HEK293T (cell line): ENCODE data around the gene CCDC85A.

Experiments
- ARNT ChIP-seq: fragments of 450-650 bp; IDR thresholded peaks from 2 replicates; pipeline ENCODE4 v1.6.1; 2017; ENCODE audit warnings: mild to moderate bottlenecking
- CTBP1 ChIP-seq: fragments of 450-650 bp; IDR thresholded peaks from 2 replicates; pipeline ENCODE4 v1.6.1; 2016; ENCODE audit warnings: borderline replicate concordance
- FOXA1 ChIP-seq: fragments of 450-650 bp; IDR thresholded peaks from 2 replicates; pipeline ENCODE4 v1.6.1; 2016; ENCODE audit warnings: mild to moderate bottlenecking
- FOXK2 ChIP-seq: fragments of 450-650 bp; IDR thresholded peaks from 2 replicates; pipeline ENCODE4 v1.6.1; 2016; ENCODE audit warnings: mild to moderate bottlenecking
- FOXM1 ChIP-seq: fragments of 450-650 bp; IDR thresholded peaks from 2 replicates; pipeline ENCODE4 v1.6.1; 2017; ENCODE audit warnings: mild to moderate bottlenecking, borderline replicate concordance
- NFRKB ChIP-seq: fragments of 450-650 bp; IDR thresholded peaks from 2 replicates; pipeline ENCODE4 v1.6.1; 2016; ENCODE audit warnings: mild to moderate bottlenecking, moderate library complexity
- SP1 ChIP-seq: fragments of 450-650 bp; IDR thresholded peaks from 2 replicates; pipeline ENCODE4 v1.6.1; 2017
- ZNF384 ChIP-seq: fragments of 450-650 bp; IDR thresholded peaks from 2 replicates; pipeline ENCODE4 v1.6.1; 2016
- TF ChIP-seq, protein P1 (sequence below): fragments of 450-650 bp; IDR thresholded peaks from 2 replicates; pipeline ENCODE4 v1.6.1; 2016

DNA sequence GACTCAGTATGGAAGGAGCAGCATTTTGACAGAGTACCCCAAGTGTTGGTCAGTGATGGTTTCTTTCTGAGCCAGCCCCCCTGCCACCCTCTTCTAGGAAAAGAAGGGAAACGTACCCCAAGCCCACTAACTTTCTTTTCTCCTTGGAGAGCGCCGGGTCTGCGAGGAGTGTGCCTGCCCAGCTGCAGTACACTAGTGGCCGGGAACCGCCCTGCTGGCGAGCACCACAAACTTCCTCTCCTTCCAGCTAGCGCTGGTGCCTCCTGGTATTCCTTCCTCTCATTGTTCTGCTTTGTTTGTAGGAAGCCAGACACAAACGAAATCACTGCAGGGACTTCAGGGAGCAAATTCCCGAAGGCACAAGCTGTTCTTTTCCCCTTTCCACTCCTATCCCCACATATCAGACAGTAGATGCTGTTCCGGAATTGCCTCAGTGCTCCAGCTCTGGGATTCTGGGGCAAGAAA, 1.8 kb downstream of the CCDC85A start:
- no peak for TF ChIP-seq SP1
- no peak for TF ChIP-seq FOXK2
- TF ChIP-seq, protein P1, sequence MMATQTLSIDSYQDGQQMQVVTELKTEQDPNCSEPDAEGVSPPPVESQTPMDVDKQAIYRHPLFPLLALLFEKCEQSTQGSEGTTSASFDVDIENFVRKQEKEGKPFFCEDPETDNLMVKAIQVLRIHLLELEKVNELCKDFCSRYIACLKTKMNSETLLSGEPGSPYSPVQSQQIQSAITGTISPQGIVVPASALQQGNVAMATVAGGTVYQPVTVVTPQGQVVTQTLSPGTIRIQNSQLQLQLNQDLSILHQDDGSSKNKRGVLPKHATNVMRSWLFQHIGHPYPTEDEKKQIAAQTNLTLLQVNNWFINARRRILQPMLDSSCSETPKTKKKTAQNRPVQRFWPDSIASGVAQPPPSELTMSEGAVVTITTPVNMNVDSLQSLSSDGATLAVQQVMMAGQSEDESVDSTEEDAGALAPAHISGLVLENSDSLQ = no peak
- TF ChIP-seq CTBP1 = no peak
- TF ChIP-seq FOXA1 = no peak
- no peak for TF ChIP-seq FOXM1
- TF ChIP-seq ZNF384 = no peak
- no peak for TF ChIP-seq ARNT
- TF ChIP-seq NFRKB = no peak
